GM12801 (cell line): ENCODE results near the gene HLCS.

ENCODE experiments used
- CTCF ChIP-seq: IDR thresholded peaks from one replicate; pipeline ENCODE4 v1.5.1; 2011; ENCODE audit warnings: control low read depth; ENCODE audit not compliant: insufficient read length; ENCODE audit errors: extremely low read depth

Gene HLCS

DNA sequence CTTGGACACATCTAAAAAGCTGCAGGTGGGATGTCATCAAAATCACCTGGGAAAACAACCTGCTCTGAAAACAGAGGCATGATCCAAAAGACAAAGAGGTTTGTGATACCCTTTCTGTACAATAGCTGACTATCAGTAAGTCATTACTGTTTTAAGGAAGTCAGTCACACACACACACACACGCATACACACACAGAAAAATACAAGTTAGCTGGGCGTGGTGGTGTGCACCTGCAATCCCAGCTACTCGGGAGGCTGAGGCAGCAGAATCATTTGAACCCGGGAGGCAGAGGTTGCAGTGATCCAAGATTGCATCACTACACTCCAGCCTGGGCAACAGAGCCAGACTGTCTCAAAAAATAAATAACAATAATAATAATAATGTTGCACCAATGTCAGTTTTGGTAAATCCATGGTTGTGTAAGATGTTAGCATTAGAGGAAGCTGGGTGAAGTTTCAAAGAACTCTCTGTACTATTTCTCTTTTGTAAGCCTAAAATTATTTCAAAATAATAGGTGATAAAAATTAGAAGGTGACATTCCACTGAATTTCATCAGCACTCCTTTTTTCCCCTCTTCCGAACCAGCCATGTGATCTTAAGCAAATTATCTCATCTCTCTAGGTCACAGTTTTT, 9.9 kb upstream of the HLCS start:
- no peak for TF ChIP-seq CTCF

GRCh38 chr21:36974851-36975192, 8.4 kb upstream of the HLCS start:
- no peak for TF ChIP-seq CTCF

- no peak for TF ChIP-seq CTCF
Observed at GRCh38 chr21:36973986-36974850, 7.7 kb upstream of the HLCS start.

GRCh38 chr21:36968976-36969375, 2.5 kb upstream of the HLCS start:
- no peak for TF ChIP-seq CTCF

- no peak for TF ChIP-seq CTCF
Observed at GRCh38 chr21:36968414-36968813, 1.9 kb upstream of the HLCS start.

DNA sequence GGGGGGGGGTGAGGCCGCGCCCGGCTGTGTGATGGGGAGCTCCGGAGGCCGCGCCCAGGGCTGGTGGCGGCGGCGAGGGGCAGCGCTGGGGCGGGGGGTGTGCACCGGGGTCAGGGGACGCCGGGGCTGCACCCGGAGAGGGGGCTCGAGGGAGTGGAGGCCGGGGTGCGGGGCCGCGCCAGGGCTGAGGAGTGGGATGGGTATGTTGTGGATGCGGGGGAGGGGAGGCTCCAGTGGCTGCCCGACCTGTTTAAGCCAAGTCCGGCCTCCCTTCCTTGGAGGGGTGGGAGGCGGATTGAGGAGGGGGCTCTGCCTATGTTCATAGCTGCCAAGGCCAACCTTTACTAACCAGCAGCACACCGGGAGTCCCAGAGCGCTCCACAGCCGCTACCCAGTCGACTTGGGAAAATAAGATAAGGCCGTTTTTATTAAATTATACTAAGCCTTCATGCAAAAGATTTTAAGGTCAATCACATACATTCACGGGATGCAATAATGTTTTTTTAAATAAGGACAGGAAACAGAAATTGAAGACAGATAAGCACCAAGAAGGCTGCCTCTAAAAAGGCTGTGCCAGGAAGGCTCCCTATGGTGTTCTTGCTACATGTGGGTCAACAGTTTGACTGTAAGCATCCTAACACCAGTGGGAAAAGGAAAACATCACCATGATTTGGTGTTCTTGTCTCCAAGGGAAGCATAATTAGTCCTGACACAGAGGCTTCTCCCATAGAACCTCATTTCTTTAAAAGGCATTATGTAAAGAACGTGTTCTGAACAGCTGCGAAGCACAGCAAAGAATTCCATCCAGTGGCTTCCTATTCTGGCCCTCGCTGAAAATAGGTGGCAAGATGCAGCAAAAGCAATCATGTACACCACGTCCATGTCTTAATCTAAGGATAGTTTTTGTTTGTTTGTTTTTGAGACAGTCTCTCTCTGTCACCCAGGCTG, 626 bp upstream of the HLCS start:
- no peak for TF ChIP-seq CTCF

DNA sequence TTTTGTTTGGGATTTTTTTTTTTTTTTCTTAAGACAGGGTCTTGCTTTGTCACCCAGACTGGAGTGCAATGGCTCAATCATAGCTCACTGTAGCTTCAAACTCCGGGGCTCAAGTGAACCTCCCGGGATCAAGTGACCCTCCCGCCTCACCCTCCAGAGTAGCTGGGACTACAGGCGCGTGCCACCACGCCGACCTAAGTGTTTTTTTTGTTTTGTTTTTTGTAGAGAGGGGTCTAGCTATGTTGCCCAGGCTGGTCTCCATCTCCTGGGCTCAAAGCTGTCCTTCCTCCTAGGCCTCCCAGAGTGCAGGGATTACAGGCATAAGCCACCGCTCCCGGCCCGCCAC, 776 bp downstream of the HLCS start:
- no peak for TF ChIP-seq CTCF
